HEK293 (cell line): ENCODE data around the gene DIS3L2.
"Not testable (repeated sequence)": the region's sequence is repeated elsewhere in the genome, so short reads cannot be mapped to it uniquely, and the experiment has no call there.

Experiments used
- CTCF ChIA-PET: fragments of 350-600 bp; formaldehyde crosslinking; extraction: SDS; loops from one replicate; lab custom pipeline; 2021; ENCODE audit warnings: antibody characterized with exemption; lab: Yijun Ruan, JAX
- POLR2A ChIA-PET: fragments of 300-600 bp; formaldehyde crosslinking; extraction: SDS; loops from one replicate; lab custom pipeline; 2020; ENCODE audit warnings: antibody characterized with exemption, inconsistent platforms; lab: Yijun Ruan, JAX
- H3K27ac ChIP-seq: fragments of 200-500 bp; sonication (Bioruptor generic); 2 replicates; pipeline ENCODE4 v1.5.1; 2014; ENCODE audit warnings: low read depth, low read length, control low read depth, inconsistent platforms; ENCODE audit errors: extremely low read depth
- H3K36me3 ChIP-seq, 2 experiments: fragments of 200-500 bp in 1 of 2; sonication (Bioruptor generic) in 1 of 2; 1 replicate in 1 of 2; 2 replicates in 1 of 2; pipeline ENCODE4 v1.5.1; 2014 to 2017; ENCODE audit warnings: inconsistent platforms in 2 of 2, low read length in 2 of 2; ENCODE audit not compliant: control insufficient read depth in 2 of 2, insufficient read depth in 1 of 2
- H3K4me1 ChIP-seq: fragments of 200-500 bp; sonication (Bioruptor generic); 2 replicates; pipeline ENCODE4 v1.5.1; 2014; ENCODE audit warnings: mild to moderate bottlenecking, low read length, inconsistent platforms; ENCODE audit not compliant: control insufficient read depth, insufficient read depth
- H3K4me3 ChIP-seq: 2 replicates; pipeline ENCODE4 v1.5.1; 2011; ENCODE audit warnings: low read depth, mild to moderate bottlenecking, control low read depth, low read length, moderate library complexity
- H3K9me3 ChIP-seq: fragments of 200-500 bp; sonication (Bioruptor generic); 2 replicates; pipeline ENCODE4 v1.5.1; 2014; ENCODE audit warnings: low read depth, low read length, inconsistent platforms; ENCODE audit not compliant: control insufficient read depth, insufficient read depth
- EGR2 ChIP-seq: fragments of 450-650 bp; formaldehyde crosslinking; IDR thresholded peaks from 2 replicates; pipeline ENCODE4 v1.5.1; 2016; ENCODE audit warnings: low read depth, missing biosample characterization, missing genetic modification characterization
- KLF9 ChIP-seq: fragments of 450-650 bp; formaldehyde crosslinking; IDR thresholded peaks from 2 replicates; pipeline ENCODE4 v1.5.1; 2016; ENCODE audit warnings: missing biosample characterization, missing genetic modification characterization, low read depth
- MZF1 ChIP-seq: fragments of 450-650 bp; formaldehyde crosslinking; IDR thresholded peaks from 2 replicates; pipeline ENCODE4 v1.5.1; 2017; ENCODE audit warnings: missing biosample characterization, missing genetic modification characterization, borderline replicate concordance
- PBX3 ChIP-seq: sonication (generic); formaldehyde crosslinking; IDR thresholded peaks from 2 replicates; pipeline ENCODE4 v1.8.1; 2022; ENCODE audit warnings: mild to moderate bottlenecking, moderate library complexity, missing genetic modification reagents
- SETDB1 ChIP-seq: IDR thresholded peaks from one replicate; pipeline ENCODE4 v1.6.1; 2017; ENCODE audit warnings: mild to moderate bottlenecking, low read length, moderate library complexity, mixed read lengths; ENCODE audit not compliant: insufficient read length
- WT1 ChIP-seq: fragments of 450-650 bp; formaldehyde crosslinking; IDR thresholded peaks from 2 replicates; pipeline ENCODE4 v1.5.1; 2016; ENCODE audit warnings: missing biosample characterization, missing genetic modification characterization
- ZBTB26 ChIP-seq: fragments of 450-650 bp; formaldehyde crosslinking; optimal IDR thresholded peaks from 2 replicates; pipeline ENCODE3; 2016; ENCODE audit warnings: missing biosample characterization, mild to moderate bottlenecking, missing genetic modification characterization
- ZBTB6 ChIP-seq: fragments of 450-650 bp; formaldehyde crosslinking; IDR thresholded peaks from 2 replicates; pipeline ENCODE4 v1.5.1; 2017; ENCODE audit warnings: missing biosample characterization, missing genetic modification characterization
- ZBTB7A ChIP-seq: fragments of 450-650 bp; formaldehyde crosslinking; IDR thresholded peaks from 2 replicates; pipeline ENCODE4 v1.5.1; 2016; ENCODE audit warnings: low read depth, missing biosample characterization, missing genetic modification characterization
- ZFP69B ChIP-seq: fragments of 450-650 bp; formaldehyde crosslinking; IDR thresholded peaks from 2 replicates; pipeline ENCODE4 v1.5.1; 2016; ENCODE audit warnings: missing biosample characterization, missing genetic modification characterization
- ZNF132 ChIP-seq: fragments of 450-650 bp; formaldehyde crosslinking; IDR thresholded peaks from 2 replicates; pipeline ENCODE4 v1.5.1; 2017; ENCODE audit warnings: missing biosample characterization, missing genetic modification characterization, borderline replicate concordance
- ZNF169 ChIP-seq: fragments of 450-650 bp; formaldehyde crosslinking; IDR thresholded peaks from 2 replicates; pipeline ENCODE4 v1.5.1; 2016; ENCODE audit warnings: missing biosample characterization, missing genetic modification characterization
- ZNF221 ChIP-seq: fragments of 450-650 bp; formaldehyde crosslinking; IDR thresholded peaks from 2 replicates; pipeline ENCODE4 v1.5.1; 2017; ENCODE audit warnings: missing biosample characterization, missing genetic modification characterization, borderline replicate concordance
- ZNF302 ChIP-seq: fragments of 450-650 bp; formaldehyde crosslinking; IDR thresholded peaks from 2 replicates; pipeline ENCODE4 v1.5.1; 2016; ENCODE audit warnings: missing biosample characterization, missing genetic modification characterization, low read depth
- ZNF335 ChIP-seq: fragments of 450-650 bp; formaldehyde crosslinking; conservative IDR thresholded peaks from 2 replicates; pipeline ENCODE4 v1.5.1; 2016; ENCODE audit warnings: missing biosample characterization, missing genetic modification characterization
- ZNF558 ChIP-seq: fragments of 450-650 bp; formaldehyde crosslinking; IDR thresholded peaks from 2 replicates; pipeline ENCODE4 v1.5.1; 2016; ENCODE audit warnings: missing biosample characterization, missing genetic modification characterization
- ZNF600 ChIP-seq: fragments of 450-650 bp; formaldehyde crosslinking; IDR thresholded peaks from 2 replicates; pipeline ENCODE4 v1.5.1; 2016; ENCODE audit warnings: missing biosample characterization, missing genetic modification characterization
- ZNF623 ChIP-seq: fragments of 450-650 bp; formaldehyde crosslinking; IDR thresholded peaks from 2 replicates; pipeline ENCODE4 v1.5.1; 2016; ENCODE audit warnings: missing biosample characterization, missing genetic modification characterization
- ZNF654 ChIP-seq: fragments of 450-650 bp; formaldehyde crosslinking; IDR thresholded peaks from 2 replicates; pipeline ENCODE4 v1.5.1; 2016; ENCODE audit warnings: low read depth, missing biosample characterization, missing genetic modification characterization
- ZNF664 ChIP-seq: fragments of 450-650 bp; formaldehyde crosslinking; IDR thresholded peaks from 2 replicates; pipeline ENCODE4 v1.5.1; 2016; ENCODE audit warnings: missing biosample characterization, missing genetic modification characterization
- ZNF747 ChIP-seq: fragments of 450-650 bp; formaldehyde crosslinking; IDR thresholded peaks from 2 replicates; pipeline ENCODE4 v1.5.1; 2016; ENCODE audit warnings: missing biosample characterization, missing genetic modification characterization
- ZNF777 ChIP-seq: fragments of 450-650 bp; formaldehyde crosslinking; IDR thresholded peaks from 2 replicates; pipeline ENCODE4 v1.5.1; 2017; ENCODE audit warnings: missing biosample characterization, missing genetic modification characterization, borderline replicate concordance

Gene DIS3L2

GRCh38 chr2:231942180-231942579, 19.3 kb upstream of the DIS3L2 start:
- H3K36me3 ChIP-seq = no peaks in the 10 kb centered on the region
- POLR2A ChIA-PET = no interaction called here

GRCh38 chr2:231946241-231946814, 15.2 kb upstream of the DIS3L2 start:
- ChIA-PET POLR2A (no interaction called here), CTCF (interaction anchor here (1.2 kb wide), 1 partner anchor 20 kb away, joined by 4 read pairs; the partner anchor contains the start of gene NPPC)
- Histone ChIP-seq H3K4me3 (no peak overlapping the region), H3K36me3 (no peaks in the 10 kb centered on the region), H3K9me3 (no peaks in the 10 kb centered on the region), H3K27ac (no peak overlapping the region), H3K4me1 (no peaks in the 10 kb centered on the region)
- TF ChIP-seq ZNF600 (tag by site-specific recombination) (no peak), PBX3 (no peak), ZNF302 (tag by site-specific recombination) (no peak), ZNF558 (no peak), ZBTB6 (tag by site-specific recombination) (no peak), KLF9 (no peak), ZFP69B (tag by site-specific recombination) (no peak), ZNF221 (tag by site-specific recombination) (no peak), ZBTB26 (no peak), WT1 (no peak), EGR2 (no peak), ZNF169 (tag by site-specific recombination) (no peak), ZNF623 (no peak)

More at GRCh38 chr2:231942180-231942579, 19.3 kb upstream of the DIS3L2 start:
- Histone ChIP-seq H3K9me3 (no peaks in the 10 kb centered on the region), H3K27ac (no peak overlapping the region), H3K4me3 (no peak overlapping the region), H3K4me1 (no peaks in the 10 kb centered on the region)
- TF ChIP-seq SETDB1 (no peak), ZNF777 (tag by site-specific recombination) (no peak), ZNF664 (tag by site-specific recombination) (no peak), ZNF335 (tag by site-specific recombination) (no peak), MZF1 (tag by site-specific recombination) (no peak), ZNF132 (no peak), ZNF558 (no peak), ZNF747 (tag by site-specific recombination) (no peak), ZBTB7A (tag by site-specific recombination) (no peak), ZNF654 (no peak)
- CTCF ChIA-PET = no interaction called here

- H3K36me3 ChIP-seq, POLR2A ChIA-PET, CTCF ChIA-PET: not testable (repeated sequence)
Measured at GRCh38 chr2:231947112-231947511, 14.4 kb upstream of the DIS3L2 start.

More at GRCh38 chr2:231947112-231947511, 14.4 kb upstream of the DIS3L2 start:
- H3K9me3 ChIP-seq, H3K4me3 ChIP-seq, H3K4me1 ChIP-seq, H3K27ac ChIP-seq: not testable (repeated sequence)
